ENCODE data around the gene PRKCZ.
A peak's percentile ranks its signal among the peaks of the same experiment; 100 is the strongest.

Gene PRKCZ

DNA sequence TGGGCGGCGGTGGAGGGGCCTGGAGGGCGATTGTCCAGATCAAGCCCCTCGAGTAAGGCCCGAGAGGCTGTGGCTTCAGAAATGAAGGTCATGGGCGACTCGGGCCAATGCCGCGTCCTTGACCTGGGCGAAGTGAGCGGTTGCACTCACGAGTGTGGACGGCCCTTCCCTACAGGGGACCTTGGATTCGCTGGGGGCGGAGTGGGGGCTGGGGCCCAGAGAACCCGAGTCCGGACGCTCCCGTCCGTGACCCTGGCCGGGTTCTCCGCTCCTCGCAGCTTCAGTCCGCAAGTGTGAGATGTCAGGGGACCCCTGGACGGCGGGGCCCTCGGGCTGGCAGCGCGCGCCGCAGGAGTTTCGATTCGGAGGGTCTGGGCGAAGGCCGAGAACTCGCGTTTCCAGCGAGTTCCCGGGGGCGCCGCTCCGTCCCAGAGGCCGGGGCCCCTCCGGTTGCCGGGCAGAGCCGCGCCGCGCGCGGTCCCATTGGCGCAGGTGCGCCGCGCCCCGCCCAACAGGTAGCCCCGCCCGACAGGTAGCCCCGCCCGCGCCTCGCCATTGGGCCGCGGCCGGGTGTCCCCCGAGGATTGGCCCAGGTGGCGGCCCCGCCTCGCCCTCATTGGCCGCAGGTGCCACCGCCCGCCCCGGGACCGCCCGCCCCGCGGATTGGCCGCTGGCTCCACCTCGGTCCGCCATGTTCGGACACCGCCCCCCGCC is at the start of gene PRKCZ:
Gene PRKCZ (plus strand): TSS at position 694 of the 714 bp plus-strand sequence. CDS start 220 bp downstream, outside the sequence.
- TF ChIP-seq, protein P1, sequence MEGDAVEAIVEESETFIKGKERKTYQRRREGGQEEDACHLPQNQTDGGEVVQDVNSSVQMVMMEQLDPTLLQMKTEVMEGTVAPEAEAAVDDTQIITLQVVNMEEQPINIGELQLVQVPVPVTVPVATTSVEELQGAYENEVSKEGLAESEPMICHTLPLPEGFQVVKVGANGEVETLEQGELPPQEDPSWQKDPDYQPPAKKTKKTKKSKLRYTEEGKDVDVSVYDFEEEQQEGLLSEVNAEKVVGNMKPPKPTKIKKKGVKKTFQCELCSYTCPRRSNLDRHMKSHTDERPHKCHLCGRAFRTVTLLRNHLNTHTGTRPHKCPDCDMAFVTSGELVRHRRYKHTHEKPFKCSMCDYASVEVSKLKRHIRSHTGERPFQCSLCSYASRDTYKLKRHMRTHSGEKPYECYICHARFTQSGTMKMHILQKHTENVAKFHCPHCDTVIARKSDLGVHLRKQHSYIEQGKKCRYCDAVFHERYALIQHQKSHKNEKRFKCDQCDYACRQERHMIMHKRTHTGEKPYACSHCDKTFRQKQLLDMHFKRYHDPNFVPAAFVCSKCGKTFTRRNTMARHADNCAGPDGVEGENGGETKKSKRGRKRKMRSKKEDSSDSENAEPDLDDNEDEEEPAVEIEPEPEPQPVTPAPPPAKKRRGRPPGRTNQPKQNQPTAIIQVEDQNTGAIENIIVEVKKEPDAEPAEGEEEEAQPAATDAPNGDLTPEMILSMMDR (IDR thresholded peaks at IDR 0.05; ENCODE audit: low read depth, low read length, missing control alignments) = no peak
- H3K4me3 ChIP-seq (ENCODE audit: low read depth, low read length) = no peak within 1 kb of the TSS
- peaks cover 42% of the 10 kb centered on the region for H3K27me3 ChIP-seq (replicated peaks)
- DNase-seq = no peak
- H3K36me3 ChIP-seq (replicated peaks) = no peaks in the 10 kb centered on the region
- in situ Hi-C loops (cut with HindIII; ENCODE audit: low pct_ligation_motif_present, low sequenced_read_pairs) = no loop called here
- H3K27ac ChIP-seq = no peak within 1 kb of the TSS

DNA sequence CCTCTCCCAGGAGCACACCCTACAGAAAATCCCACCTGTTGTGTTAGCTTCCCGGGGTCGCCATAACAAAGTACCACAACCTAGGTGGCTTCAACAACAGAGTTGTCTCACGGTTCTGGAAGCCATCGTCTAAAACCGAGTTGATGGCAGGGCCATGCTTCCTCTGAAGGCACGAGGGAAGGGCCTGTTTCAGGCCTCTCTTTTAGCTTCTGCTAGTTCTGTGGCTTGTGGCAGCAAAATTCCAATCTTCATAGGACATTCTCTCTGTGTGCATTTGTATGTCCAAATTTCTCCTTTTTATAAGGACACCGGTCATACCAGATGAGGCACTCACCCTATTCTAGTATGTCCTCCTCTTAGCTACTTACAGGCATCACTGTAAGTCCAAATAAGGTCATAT is 49.8 kb upstream of the PRKCZ start:
- H3K36me3 ChIP-seq (replicated peaks) = no peaks in the 10 kb centered on the region
- H3K27ac ChIP-seq = no peak overlapping the region
- TF ChIP-seq, protein P1 (IDR thresholded peaks at IDR 0.05; ENCODE audit: low read depth, low read length, missing control alignments) = no peak
- H3K27me3 ChIP-seq (replicated peaks) = peaks cover 17% of the 10 kb centered on the region
- H3K4me3 ChIP-seq (ENCODE audit: low read depth, low read length) = no peak overlapping the region
- in situ Hi-C loops (cut with HindIII; ENCODE audit: low pct_ligation_motif_present, low sequenced_read_pairs) = no loop called here
- DNase-seq = no peak

DNA sequence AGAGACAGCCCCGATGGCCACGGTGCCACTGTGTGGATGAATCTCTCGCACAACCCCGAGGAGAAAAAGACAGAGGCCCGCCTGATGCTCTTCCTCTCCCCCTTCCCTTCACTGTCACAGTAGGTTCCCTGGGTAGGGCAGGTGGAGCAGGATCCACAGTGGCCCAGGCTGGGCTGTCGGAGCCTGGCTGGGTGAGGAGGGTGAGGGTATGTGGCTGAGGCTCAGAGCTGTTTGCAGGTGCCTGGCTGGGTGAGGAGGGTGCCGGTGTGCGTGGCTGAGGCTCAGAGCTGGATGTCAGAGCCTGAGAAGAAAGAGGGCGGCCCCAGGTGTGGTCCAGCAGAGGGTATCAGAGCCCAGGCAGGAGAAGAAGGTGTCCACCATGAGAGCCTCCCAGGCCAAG is 49.4 kb upstream of the PRKCZ start:
- Histone ChIP-seq H3K36me3 (replicated peaks) (no peaks in the 10 kb centered on the region), H3K4me3 (ENCODE audit: low read depth, low read length) (no peak overlapping the region), H3K27ac (no peak overlapping the region), H3K27me3 (replicated peaks) (peaks cover 18% of the 10 kb centered on the region)
- DNase-seq = no peak
- TF ChIP-seq, protein P1 (IDR thresholded peaks at IDR 0.05; ENCODE audit: low read depth, low read length, missing control alignments) = no peak
- in situ Hi-C loops (cut with HindIII; ENCODE audit: low pct_ligation_motif_present, low sequenced_read_pairs) = no loop called here

DNA sequence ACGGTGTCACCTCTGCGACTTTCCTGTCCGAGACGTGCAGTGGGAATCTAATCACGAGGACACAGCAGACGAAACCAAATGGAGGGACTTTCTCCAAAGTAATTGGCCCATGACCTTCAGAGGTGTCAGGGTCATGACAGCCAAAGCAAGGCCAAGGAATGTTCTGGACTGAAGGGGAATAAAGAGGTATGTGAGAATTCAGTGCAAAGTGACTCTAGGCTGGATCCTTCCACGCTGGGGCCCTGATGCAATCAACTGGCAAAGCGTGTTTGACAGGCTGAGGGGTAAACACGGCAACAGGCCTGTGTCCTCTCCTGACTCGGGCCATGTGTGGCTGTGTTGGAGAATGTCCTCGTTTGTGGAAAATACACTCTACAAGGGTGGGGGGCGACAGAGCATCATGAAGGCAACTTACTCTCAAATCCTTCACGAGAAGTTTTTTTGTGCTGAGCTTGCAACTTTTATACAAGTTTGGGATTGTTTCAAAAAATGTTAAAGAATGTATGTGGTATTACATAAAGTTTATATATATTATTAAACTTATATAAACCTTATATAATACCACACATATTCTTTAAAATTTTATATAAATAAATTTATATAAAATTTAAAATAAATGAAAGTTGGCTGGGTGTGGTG is 48.3 kb upstream of the PRKCZ start:
- TF ChIP-seq, protein P1 (IDR thresholded peaks at IDR 0.05; ENCODE audit: low read depth, low read length, missing control alignments) = no peak
- Histone ChIP-seq H3K27me3 (replicated peaks) (peaks cover 18% of the 10 kb centered on the region), H3K36me3 (replicated peaks) (no peaks in the 10 kb centered on the region), H3K4me3 (ENCODE audit: low read depth, low read length) (no peak overlapping the region), H3K27ac (no peak overlapping the region)
- in situ Hi-C loops (cut with HindIII; ENCODE audit: low pct_ligation_motif_present, low sequenced_read_pairs) = no loop called here
- DNase-seq = no peak

DNA sequence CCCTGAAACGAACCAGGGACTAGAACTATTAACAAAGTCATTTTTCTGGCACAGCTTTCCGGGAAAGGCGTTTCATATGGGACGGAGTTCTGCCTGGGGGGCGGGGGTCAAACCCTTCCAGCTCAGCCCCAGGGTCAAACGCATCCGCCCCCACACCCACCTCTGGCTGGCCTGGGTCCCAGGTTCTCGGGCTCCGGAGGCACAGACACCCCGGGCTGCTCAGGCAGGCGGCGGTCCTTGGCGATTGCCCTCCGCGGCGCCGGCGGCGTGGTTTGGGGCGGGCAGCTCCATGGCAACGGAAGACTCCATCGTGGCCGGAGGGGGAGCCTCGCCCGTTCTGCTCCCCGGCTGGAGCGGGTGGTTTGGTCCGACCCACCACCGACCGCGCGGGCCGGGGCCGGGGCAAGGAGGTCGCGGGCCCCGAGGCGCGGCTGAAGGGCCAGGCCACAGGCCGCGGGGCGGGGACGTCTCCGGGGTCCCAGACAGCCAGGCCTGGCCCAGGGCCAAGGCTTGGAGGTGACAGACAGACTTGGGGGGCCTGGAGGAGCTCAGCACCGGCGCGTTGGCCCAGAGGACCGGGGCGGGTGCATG is 46.6 kb upstream of the PRKCZ start, which contains the start of gene CFAP74:
Gene CFAP74 (minus strand): TSS at position 246 of the 591 bp plus-strand sequence. CDS start 12,830 bp downstream, outside the sequence.
- DNase-seq = peak; percentile 17
- H3K36me3 ChIP-seq (replicated peaks) = no peaks in the 10 kb centered on the region
- peaks cover 18% of the 10 kb centered on the region for H3K27me3 ChIP-seq (replicated peaks)
- TF ChIP-seq, protein P1 (IDR thresholded peaks at IDR 0.05; ENCODE audit: low read depth, low read length, missing control alignments) = no peak
- in situ Hi-C loops (cut with HindIII; ENCODE audit: low pct_ligation_motif_present, low sequenced_read_pairs) = no loop called here
- H3K4me3 ChIP-seq (ENCODE audit: low read depth, low read length) = peak within 1 kb of the TSS; percentile 39
- H3K27ac ChIP-seq = no peak within 1 kb of the TSS

Measured in brain microvascular endothelial cell (primary cell).